ENCODE results near the gene SLC17A9. TPM values are rescaled to one million over a fixed set of nuclear protein-coding genes. Genes with fewer than 3 reads are reported as not detected.
A peak's percentile ranks its signal among the peaks of the same experiment; 100 is the strongest.

Gene SLC17A9
- polyA plus RNA-seq, 3 donors: 0.81 to 31.3 (median 0.82) TPM

DNA sequence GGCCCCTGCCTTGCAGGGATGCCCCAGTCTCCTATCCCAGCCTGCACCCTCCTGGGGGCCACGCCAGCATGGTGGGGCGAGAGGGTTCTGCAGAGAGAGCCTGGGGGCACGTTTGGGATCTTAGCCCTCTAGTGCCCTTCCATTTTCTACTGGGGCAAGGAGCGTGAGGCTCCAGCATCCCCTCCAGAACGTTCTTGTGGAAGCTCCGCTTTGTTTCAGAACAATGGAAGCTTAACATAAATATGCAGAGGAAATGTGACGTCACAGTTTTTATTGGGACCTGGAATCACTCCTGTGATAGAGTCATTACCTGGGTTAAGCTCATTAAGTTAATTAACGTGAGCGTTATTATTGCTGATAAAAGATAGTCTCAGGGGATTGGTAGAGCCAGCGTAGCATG, 34.6 kb downstream of the SLC17A9 start:
- Histone ChIP-seq H3K4me2 (replicated peaks; ENCODE audit: extremely low read depth, low read length, poor library complexity, severe bottlenecking) (no peak overlapping the region), H3K9ac (ENCODE audit: insufficient read depth, low read length, poor library complexity, severe bottlenecking) (no peak overlapping the region), H3K9me3 (replicated peaks in 1 of 2; ENCODE audit: control insufficient read depth in 1 of 2, insufficient read depth in 1 of 2, low read length in 2 of 2) (no peaks in the 10 kb centered on the region), H3K79me2 (ENCODE audit: insufficient read depth, low read length) (no peaks in the 10 kb centered on the region), H3K27me3 (ENCODE audit: control insufficient read depth in 2 of 2, insufficient read depth in 2 of 2, low read length in 2 of 2) (peaks cover 0 to 37% of the 10 kb centered on the region in 2 donors), H3K36me3 (replicated peaks in 1 of 2; ENCODE audit: control insufficient read depth in 1 of 2, insufficient read depth in 2 of 2, low read length in 2 of 2) (no peaks in the 10 kb centered on the region), H3K27ac (ENCODE audit: low read depth in 1 of 2, low read length in 2 of 2) (no peak overlapping the region), H2AFZ (ENCODE audit: insufficient read depth, low read depth, low read length, poor library complexity, severe bottlenecking) (no peak overlapping the region), H3K4me3 (replicated peaks in 1 of 3; ENCODE audit: low read depth in 2 of 3, low read length in 3 of 3) (no peak overlapping the region), H4K20me1 (ENCODE audit: insufficient read depth, low read length) (no peaks in the 10 kb centered on the region), H3K4me1 (ENCODE audit: control insufficient read depth in 1 of 2, insufficient read depth in 2 of 2, low read length in 2 of 2) (peaks cover 3 to 5% of the 10 kb centered on the region in 2 donors)
- H3K4me1 Mint-ChIP-seq: peaks cover 13% of the 10 kb centered on the region
- WGBS (ENCODE audit: insufficient coverage): 85% methylated on average over 4 of the region's 10 CpGs
- peaks cover 0 to 2% (median 0%) of the 10 kb centered on the region in 7 donors for H3K9me3 Mint-ChIP-seq
- no peak overlapping the region for H3K4me3 Mint-ChIP-seq
- H3K27me3 Mint-ChIP-seq (ENCODE audit: low read depth in 3 of 3): peaks cover 44 to 68% (median 47%) of the 10 kb centered on the region in 3 donors
- intact Hi-C loops (cut with micrococcal nuclease): no loop called here
- H3K36me3 Mint-ChIP-seq: no peaks in the 10 kb centered on the region
- TF ChIP-seq, protein P1, sequence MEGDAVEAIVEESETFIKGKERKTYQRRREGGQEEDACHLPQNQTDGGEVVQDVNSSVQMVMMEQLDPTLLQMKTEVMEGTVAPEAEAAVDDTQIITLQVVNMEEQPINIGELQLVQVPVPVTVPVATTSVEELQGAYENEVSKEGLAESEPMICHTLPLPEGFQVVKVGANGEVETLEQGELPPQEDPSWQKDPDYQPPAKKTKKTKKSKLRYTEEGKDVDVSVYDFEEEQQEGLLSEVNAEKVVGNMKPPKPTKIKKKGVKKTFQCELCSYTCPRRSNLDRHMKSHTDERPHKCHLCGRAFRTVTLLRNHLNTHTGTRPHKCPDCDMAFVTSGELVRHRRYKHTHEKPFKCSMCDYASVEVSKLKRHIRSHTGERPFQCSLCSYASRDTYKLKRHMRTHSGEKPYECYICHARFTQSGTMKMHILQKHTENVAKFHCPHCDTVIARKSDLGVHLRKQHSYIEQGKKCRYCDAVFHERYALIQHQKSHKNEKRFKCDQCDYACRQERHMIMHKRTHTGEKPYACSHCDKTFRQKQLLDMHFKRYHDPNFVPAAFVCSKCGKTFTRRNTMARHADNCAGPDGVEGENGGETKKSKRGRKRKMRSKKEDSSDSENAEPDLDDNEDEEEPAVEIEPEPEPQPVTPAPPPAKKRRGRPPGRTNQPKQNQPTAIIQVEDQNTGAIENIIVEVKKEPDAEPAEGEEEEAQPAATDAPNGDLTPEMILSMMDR (IDR thresholded peaks at IDR 0.05): no peak
- no peak overlapping the region for H3K27ac Mint-ChIP-seq
- DNase-seq: no peak

DNA sequence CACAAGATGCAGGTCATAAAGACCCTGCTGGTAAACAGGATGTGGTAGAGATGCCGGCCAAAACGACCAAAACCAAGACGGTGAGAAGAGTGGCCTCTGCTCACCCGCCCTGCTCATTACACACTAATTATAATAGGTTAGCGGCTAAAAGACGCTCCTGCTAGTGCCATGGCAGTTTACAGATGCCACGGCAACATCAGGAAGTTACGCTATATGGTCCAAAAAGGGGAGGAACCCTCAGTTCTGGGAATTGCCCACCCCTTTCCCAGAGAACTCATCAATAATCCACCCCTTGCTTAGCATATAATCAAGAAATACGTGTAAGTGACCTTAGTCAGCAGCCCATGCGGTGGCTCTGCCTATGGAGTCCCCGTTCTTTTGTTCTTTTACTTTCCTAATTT, 36.7 kb downstream of the SLC17A9 start:
- H3K4me3 Mint-ChIP-seq: peak overlapping the region; percentile 83 to 91
- Histone ChIP-seq H3K79me2 (ENCODE audit: insufficient read depth, low read length) (no peaks in the 10 kb centered on the region), H3K27ac (ENCODE audit: low read depth in 1 of 2, low read length in 2 of 2) (no peak overlapping the region), H3K4me1 (ENCODE audit: control insufficient read depth in 1 of 2, insufficient read depth in 2 of 2, low read length in 2 of 2) (no peaks in the 10 kb centered on the region), H3K4me2 (replicated peaks; ENCODE audit: extremely low read depth, low read length, poor library complexity, severe bottlenecking) (peak overlapping the region; percentile 51), H3K4me3 (replicated peaks in 1 of 3; ENCODE audit: low read depth in 2 of 3, low read length in 3 of 3) (peak overlapping the region; percentile 14 to 56 (median 24)), H3K36me3 (replicated peaks in 1 of 2; ENCODE audit: control insufficient read depth in 1 of 2, insufficient read depth in 2 of 2, low read length in 2 of 2) (no peaks in the 10 kb centered on the region), H2AFZ (ENCODE audit: insufficient read depth, low read depth, low read length, poor library complexity, severe bottlenecking) (peak overlapping the region; percentile 47), H3K9me3 (replicated peaks in 1 of 2; ENCODE audit: control insufficient read depth in 1 of 2, insufficient read depth in 1 of 2, low read length in 2 of 2) (no peaks in the 10 kb centered on the region), H3K27me3 (ENCODE audit: control insufficient read depth in 2 of 2, insufficient read depth in 2 of 2, low read length in 2 of 2) (peaks cover 0 to 29% of the 10 kb centered on the region in 2 donors), H4K20me1 (ENCODE audit: insufficient read depth, low read length) (no peaks in the 10 kb centered on the region), H3K9ac (ENCODE audit: insufficient read depth, low read length, poor library complexity, severe bottlenecking) (peak overlapping the region; percentile 27)
- H3K36me3 Mint-ChIP-seq: no peaks in the 10 kb centered on the region
- H3K27ac Mint-ChIP-seq: no peak overlapping the region
- WGBS (ENCODE audit: insufficient coverage): 29% methylated on average over 4 of the region's 11 CpGs
- intact Hi-C loops (cut with micrococcal nuclease): no loop called here
- H3K9me3 Mint-ChIP-seq: peaks cover 0 to 2% (median 0%) of the 10 kb centered on the region in 7 donors
- peaks cover 30 to 58% (median 33%) of the 10 kb centered on the region in 3 donors for H3K27me3 Mint-ChIP-seq (ENCODE audit: low read depth in 3 of 3)
- H3K4me1 Mint-ChIP-seq: peaks cover 8% of the 10 kb centered on the region
- DNase-seq: no peak
- TF ChIP-seq, protein P1 (IDR thresholded peaks at IDR 0.05): no peak
